ENCODE data around the gene MANSC4. TPM values are rescaled to one million over a fixed set of nuclear protein-coding genes. Genes with fewer than 3 reads are reported as not detected.

Gene MANSC4
- total and polyA plus RNA-seq, 9 of the 15 experiments (the other 6 are each of a cell fraction or from before 2014, with no cell fraction given): not detected

- no peak for TF ChIP-seq ZNF561 (CRISPR knock-in tag; conservative IDR thresholded peaks at IDR 0.05)
- POLR2A ChIA-PET: interaction anchor here (1.2 to 2.2 kb wide), 2 partner anchors 8 to 10 kb away, joined by 5 to 7 read pairs; no protein-coding TSS in a partner anchor
- FAIRE-seq (no peak), DNase-seq (ENCODE audit: extremely low read depth in 1 of 4, low spot score in 3 of 4) (no peak), ATAC-seq (no peak)
- peaks cover 56% of the 10 kb centered on the region for H3K36me3 ChIP-seq (ENCODE audit: control insufficient read depth, insufficient read depth, low read length)
- intact Hi-C loops (cut with micrococcal nuclease): no loop called here
- peaks cover 5% of the 10 kb centered on the region; the same call in 2 of the 3 replicates for H3K79me2 ChIP-seq (ENCODE audit: control insufficient read depth, insufficient read depth, low read length)
- no peaks in the 10 kb centered on the region for H4K20me1 ChIP-seq (replicated peaks; ENCODE audit: control insufficient read depth, insufficient read depth, low read length)
- CTCF ChIA-PET (ENCODE audit: low intra/inter-chr PET ratio): no interaction called here
- no peak overlapping the region for H3K4me3 ChIP-seq
- BruUV-seq (replicated peaks): no TSS peak
- no peak overlapping the region for H2AFZ ChIP-seq (ENCODE audit: low read depth, low read length)
- H3K4me1 ChIP-seq (replicated peaks in 1 of 2; ENCODE audit: control insufficient read depth in 2 of 2, insufficient read depth in 2 of 2, low read length in 2 of 2): peaks cover 5 to 8% of the 10 kb centered on the region in 2 experiments; a peak in 3 of 5 replicates
- in situ Hi-C loops (cut with MboI): no loop called here
- H3K27ac ChIP-seq (ENCODE audit: extremely low read depth, low read depth, low read length): no peak overlapping the region
- H3K4me2 ChIP-seq (ENCODE audit: insufficient read depth, low read length): no peak overlapping the region
- no peaks in the 10 kb centered on the region for H3K9me1 ChIP-seq (ENCODE audit: control insufficient read depth, insufficient read depth, low read length)
- H3K9ac ChIP-seq (ENCODE audit: insufficient read depth in 1 of 2, low read depth in 2 of 2, low read length in 2 of 2): no peak overlapping the region
- WGBS (ENCODE audit: insufficient coverage, low coverage, missing lambda C conversion rate): 98% methylated on average over 3 of the region's 3 CpGs
- no peaks in the 10 kb centered on the region for H3K27me3 ChIP-seq (ENCODE audit: control insufficient read depth in 2 of 2, insufficient read depth in 2 of 2, low read length in 2 of 2)
- H3K9me3 ChIP-seq (replicated peaks; ENCODE audit: control insufficient read depth, insufficient read depth, low read depth, low read length): no peaks in the 10 kb centered on the region
These were observed 25.2 kb downstream of the MANSC4 start for GRCh38 chr12:27754795-27755194.

- WGBS (ENCODE audit: insufficient coverage, low coverage, missing lambda C conversion rate): 27% methylated on average over 15 of the region's 15 CpGs
- TF ChIP-seq MNT (conservative IDR thresholded peaks at IDR 0.05) (no peak), ZFX (CRISPR knock-in tag; IDR thresholded peaks at IDR 0.05) (peak; percentile 32; the same call in 1 of the 2 replicates), SIN3B (IDR thresholded peaks at IDR 0.05; ENCODE audit: low read depth) (no peak), TRIM28 (IDR thresholded peaks at IDR 0.05) (no peak), ATF6 (CRISPR knock-in tag; IDR thresholded peaks at IDR 0.05) (no peak), MEIS2 (IDR thresholded peaks at IDR 0.05; ENCODE audit: partially characterized antibody) (no peak)
These were observed 28.5 kb downstream of the MANSC4 start for GRCh38 chr12:27751386-27752047.

More at GRCh38 chr12:27751386-27752047, 28.5 kb downstream of the MANSC4 start:
- no peaks in the 10 kb centered on the region for H4K20me1 ChIP-seq (replicated peaks; ENCODE audit: control insufficient read depth, insufficient read depth, low read length)
- peaks cover 77% of the 10 kb centered on the region for H3K36me3 ChIP-seq (ENCODE audit: control insufficient read depth, insufficient read depth, low read length)
- ChIA-PET CTCF (ENCODE audit: low intra/inter-chr PET ratio) (no interaction called here), POLR2A (interaction anchor here (0.6 to 1.6 kb wide), 3 partner anchors 11 to 161 kb away, joined by 3 to 5 read pairs (median 3); no protein-coding TSS in a partner anchor)
- peaks cover 10% of the 10 kb centered on the region; the same call in 2 of the 3 replicates for H3K79me2 ChIP-seq (ENCODE audit: control insufficient read depth, insufficient read depth, low read length)
- H3K27me3 ChIP-seq (ENCODE audit: control insufficient read depth in 2 of 2, insufficient read depth in 2 of 2, low read length in 2 of 2): no peaks in the 10 kb centered on the region
- H2AFZ ChIP-seq (ENCODE audit: low read depth, low read length): peak overlapping the region; percentile 60
- H3K4me3 ChIP-seq: no peak overlapping the region
- H3K4me2 ChIP-seq (ENCODE audit: insufficient read depth, low read length): peak overlapping the region; percentile 39
- H3K9me3 ChIP-seq (replicated peaks; ENCODE audit: control insufficient read depth, insufficient read depth, low read depth, low read length): no peaks in the 10 kb centered on the region
- in situ Hi-C loops (cut with MboI): no loop called here
- no TSS peak for BruUV-seq (replicated peaks)
- ATAC-seq: peak; percentile 88
- peak overlapping the region; percentile 22 to 78; a peak in 3 of 4 replicates for H3K9ac ChIP-seq (ENCODE audit: insufficient read depth in 1 of 2, low read depth in 2 of 2, low read length in 2 of 2)
- H3K4me1 ChIP-seq (replicated peaks in 1 of 2; ENCODE audit: control insufficient read depth in 2 of 2, insufficient read depth in 2 of 2, low read length in 2 of 2): peaks cover 5 to 8% of the 10 kb centered on the region in 2 experiments; a peak in 3 of 5 replicates
- FAIRE-seq: peak; percentile 64
- DNase-seq (ENCODE audit: extremely low read depth in 1 of 4, low spot score in 3 of 4): peak in 2 of 4 experiments; percentile 44 to 71
- peak overlapping the region; percentile 43 for H3K27ac ChIP-seq (ENCODE audit: extremely low read depth, low read depth, low read length)
- intact Hi-C loops (cut with micrococcal nuclease): no loop called here
- no peaks in the 10 kb centered on the region for H3K9me1 ChIP-seq (ENCODE audit: control insufficient read depth, insufficient read depth, low read length)

Data from K562 (cell line).